ENCODE results near the gene STK10.

Gene STK10

DNA sequence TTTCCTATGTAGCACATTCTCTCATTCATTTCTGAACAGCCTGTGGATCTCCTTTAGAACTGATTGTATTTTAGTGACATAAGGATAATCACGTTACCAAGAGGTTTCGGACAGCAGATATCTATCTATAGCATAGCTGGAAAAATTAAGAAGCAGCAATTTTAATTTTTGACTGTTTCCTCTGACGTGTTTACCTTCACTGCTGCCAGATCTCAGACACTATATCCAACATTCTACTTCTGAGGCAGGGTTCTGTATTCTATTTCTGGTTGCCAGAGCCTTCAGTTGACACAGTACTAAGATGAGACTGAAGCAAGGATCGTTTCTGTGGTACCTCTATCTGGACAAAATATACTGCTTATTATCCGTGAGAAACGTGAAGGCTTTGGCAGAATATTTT lies 5.8 kb upstream of the STK10 start, which contains the start of gene EFCAB9:
Gene EFCAB9, plus strand, starts transcription at position 301 of the 400 bp plus-strand sequence. Its CDS starts 1 bp downstream, at position 302.
- TF ChIP-seq ISL1 (CRISPR knock-in tag; IDR thresholded peaks at IDR 0.05), result no peak
- no peak for TF ChIP-seq ARNTL (CRISPR knock-in tag; IDR thresholded peaks at IDR 0.05; ENCODE audit: borderline replicate concordance, low read depth)
- TF ChIP-seq OSR1 (CRISPR knock-in tag; IDR thresholded peaks at IDR 0.05), result no peak
- no peak for TF ChIP-seq ZNF70 (CRISPR knock-in tag; IDR thresholded peaks at IDR 0.05)
- TF ChIP-seq, protein P1, sequence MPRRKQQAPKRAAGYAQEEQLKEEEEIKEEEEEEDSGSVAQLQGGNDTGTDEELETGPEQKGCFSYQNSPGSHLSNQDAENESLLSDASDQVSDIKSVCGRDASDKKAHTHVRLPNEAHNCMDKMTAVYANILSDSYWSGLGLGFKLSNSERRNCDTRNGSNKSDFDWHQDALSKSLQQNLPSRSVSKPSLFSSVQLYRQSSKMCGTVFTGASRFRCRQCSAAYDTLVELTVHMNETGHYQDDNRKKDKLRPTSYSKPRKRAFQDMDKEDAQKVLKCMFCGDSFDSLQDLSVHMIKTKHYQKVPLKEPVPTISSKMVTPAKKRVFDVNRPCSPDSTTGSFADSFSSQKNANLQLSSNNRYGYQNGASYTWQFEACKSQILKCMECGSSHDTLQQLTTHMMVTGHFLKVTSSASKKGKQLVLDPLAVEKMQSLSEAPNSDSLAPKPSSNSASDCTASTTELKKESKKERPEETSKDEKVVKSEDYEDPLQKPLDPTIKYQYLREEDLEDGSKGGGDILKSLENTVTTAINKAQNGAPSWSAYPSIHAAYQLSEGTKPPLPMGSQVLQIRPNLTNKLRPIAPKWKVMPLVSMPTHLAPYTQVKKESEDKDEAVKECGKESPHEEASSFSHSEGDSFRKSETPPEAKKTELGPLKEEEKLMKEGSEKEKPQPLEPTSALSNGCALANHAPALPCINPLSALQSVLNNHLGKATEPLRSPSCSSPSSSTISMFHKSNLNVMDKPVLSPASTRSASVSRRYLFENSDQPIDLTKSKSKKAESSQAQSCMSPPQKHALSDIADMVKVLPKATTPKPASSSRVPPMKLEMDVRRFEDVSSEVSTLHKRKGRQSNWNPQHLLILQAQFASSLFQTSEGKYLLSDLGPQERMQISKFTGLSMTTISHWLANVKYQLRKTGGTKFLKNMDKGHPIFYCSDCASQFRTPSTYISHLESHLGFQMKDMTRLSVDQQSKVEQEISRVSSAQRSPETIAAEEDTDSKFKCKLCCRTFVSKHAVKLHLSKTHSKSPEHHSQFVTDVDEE (CRISPR knock-in tag; IDR thresholded peaks at IDR 0.05), result no peak
- TF ChIP-seq ZNF565 (CRISPR knock-in tag; conservative IDR thresholded peaks at IDR 0.05; ENCODE audit: low read depth), result no peak
- no peak for TF ChIP-seq ZC3H10 (CRISPR knock-in tag; IDR thresholded peaks at IDR 0.05)
- TF ChIP-seq, protein P2, sequence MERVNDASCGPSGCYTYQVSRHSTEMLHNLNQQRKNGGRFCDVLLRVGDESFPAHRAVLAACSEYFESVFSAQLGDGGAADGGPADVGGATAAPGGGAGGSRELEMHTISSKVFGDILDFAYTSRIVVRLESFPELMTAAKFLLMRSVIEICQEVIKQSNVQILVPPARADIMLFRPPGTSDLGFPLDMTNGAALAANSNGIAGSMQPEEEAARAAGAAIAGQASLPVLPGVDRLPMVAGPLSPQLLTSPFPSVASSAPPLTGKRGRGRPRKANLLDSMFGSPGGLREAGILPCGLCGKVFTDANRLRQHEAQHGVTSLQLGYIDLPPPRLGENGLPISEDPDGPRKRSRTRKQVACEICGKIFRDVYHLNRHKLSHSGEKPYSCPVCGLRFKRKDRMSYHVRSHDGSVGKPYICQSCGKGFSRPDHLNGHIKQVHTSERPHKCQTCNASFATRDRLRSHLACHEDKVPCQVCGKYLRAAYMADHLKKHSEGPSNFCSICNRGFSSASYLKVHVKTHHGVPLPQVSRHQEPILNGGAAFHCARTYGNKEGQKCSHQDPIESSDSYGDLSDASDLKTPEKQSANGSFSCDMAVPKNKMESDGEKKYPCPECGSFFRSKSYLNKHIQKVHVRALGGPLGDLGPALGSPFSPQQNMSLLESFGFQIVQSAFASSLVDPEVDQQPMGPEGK (CRISPR knock-in tag; IDR thresholded peaks at IDR 0.05; ENCODE audit: borderline replicate concordance), result no peak
- TF ChIP-seq SNAI2 (CRISPR knock-in tag; IDR thresholded peaks at IDR 0.05), result no peak
- TF ChIP-seq BACH2 (CRISPR knock-in tag; IDR thresholded peaks at IDR 0.05; ENCODE audit: borderline replicate concordance), result no peak
- no peak for ATAC-seq

DNA sequence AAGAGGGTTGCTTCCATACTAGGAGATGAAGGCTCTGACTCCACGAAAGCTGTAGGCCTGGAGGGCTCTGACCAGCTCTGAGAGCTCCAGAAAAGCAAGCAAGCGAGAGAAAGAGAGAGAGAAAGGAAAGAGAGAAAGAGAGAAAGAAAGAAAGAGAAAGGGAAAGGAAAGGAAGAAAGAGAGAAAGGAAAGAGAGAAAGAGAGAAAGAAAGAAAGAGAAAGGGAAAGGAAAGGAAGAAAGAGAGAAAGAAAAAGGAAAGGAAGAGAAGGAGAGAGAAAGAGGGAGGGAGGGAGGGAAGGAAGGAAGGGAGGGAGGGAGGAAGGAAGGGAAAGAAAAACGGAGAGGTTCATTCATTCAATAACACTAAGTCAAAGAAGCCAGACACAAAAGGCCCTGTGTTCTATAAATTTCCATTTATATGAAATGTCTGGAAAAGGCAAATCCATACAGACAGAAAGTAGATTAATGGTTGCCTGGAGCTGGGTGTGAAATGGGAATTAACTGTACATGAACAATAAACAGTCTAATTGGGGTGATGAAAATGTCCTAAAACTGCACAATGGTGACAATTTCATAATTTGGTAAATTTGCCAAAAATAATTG lies 1.8 kb upstream of the STK10 start:
- TF ChIP-seq TOX (CRISPR knock-in tag; IDR thresholded peaks at IDR 0.05; ENCODE audit: borderline replicate concordance) (no peak), ZNF70 (CRISPR knock-in tag; IDR thresholded peaks at IDR 0.05) (no peak), RARB (CRISPR knock-in tag; IDR thresholded peaks at IDR 0.05) (no peak), SNAI2 (CRISPR knock-in tag; IDR thresholded peaks at IDR 0.05) (no peak), ZFP3 (CRISPR knock-in tag; IDR thresholded peaks at IDR 0.05) (no peak), CSDC2 (CRISPR knock-in tag; IDR thresholded peaks at IDR 0.05) (no peak), ESRRG (CRISPR knock-in tag; IDR thresholded peaks at IDR 0.05) (no peak), GLIS3 (CRISPR knock-in tag; IDR thresholded peaks at IDR 0.05) (no peak), OSR1 (CRISPR knock-in tag; IDR thresholded peaks at IDR 0.05) (no peak), ZFP30 (CRISPR knock-in tag; IDR thresholded peaks at IDR 0.05) (no peak), BACH2 (CRISPR knock-in tag; IDR thresholded peaks at IDR 0.05; ENCODE audit: borderline replicate concordance) (no peak), ZNF8 (CRISPR knock-in tag; IDR thresholded peaks at IDR 0.05) (no peak), ZC3H10 (CRISPR knock-in tag; IDR thresholded peaks at IDR 0.05) (no peak), ZNF565 (CRISPR knock-in tag; conservative IDR thresholded peaks at IDR 0.05; ENCODE audit: low read depth) (no peak), ARNTL (CRISPR knock-in tag; IDR thresholded peaks at IDR 0.05; ENCODE audit: borderline replicate concordance, low read depth) (no peak)
- TF ChIP-seq, protein P3, sequence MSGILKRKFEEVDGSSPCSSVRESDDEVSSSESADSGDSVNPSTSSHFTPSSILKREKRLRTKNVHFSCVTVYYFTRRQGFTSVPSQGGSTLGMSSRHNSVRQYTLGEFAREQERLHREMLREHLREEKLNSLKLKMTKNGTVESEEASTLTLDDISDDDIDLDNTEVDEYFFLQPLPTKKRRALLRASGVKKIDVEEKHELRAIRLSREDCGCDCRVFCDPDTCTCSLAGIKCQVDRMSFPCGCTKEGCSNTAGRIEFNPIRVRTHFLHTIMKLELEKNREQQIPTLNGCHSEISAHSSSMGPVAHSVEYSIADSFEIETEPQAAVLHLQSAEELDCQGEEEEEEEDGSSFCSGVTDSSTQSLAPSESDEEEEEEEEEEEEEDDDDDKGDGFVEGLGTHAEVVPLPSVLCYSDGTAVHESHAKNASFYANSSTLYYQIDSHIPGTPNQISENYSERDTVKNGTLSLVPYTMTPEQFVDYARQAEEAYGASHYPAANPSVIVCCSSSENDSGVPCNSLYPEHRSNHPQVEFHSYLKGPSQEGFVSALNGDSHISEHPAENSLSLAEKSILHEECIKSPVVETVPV (CRISPR knock-in tag; IDR thresholded peaks at IDR 0.05), result no peak
- TF ChIP-seq, protein P1 (CRISPR knock-in tag; IDR thresholded peaks at IDR 0.05), result no peak
- TF ChIP-seq, protein P2 (CRISPR knock-in tag; IDR thresholded peaks at IDR 0.05; ENCODE audit: borderline replicate concordance), result no peak
- TF ChIP-seq, protein P4, sequence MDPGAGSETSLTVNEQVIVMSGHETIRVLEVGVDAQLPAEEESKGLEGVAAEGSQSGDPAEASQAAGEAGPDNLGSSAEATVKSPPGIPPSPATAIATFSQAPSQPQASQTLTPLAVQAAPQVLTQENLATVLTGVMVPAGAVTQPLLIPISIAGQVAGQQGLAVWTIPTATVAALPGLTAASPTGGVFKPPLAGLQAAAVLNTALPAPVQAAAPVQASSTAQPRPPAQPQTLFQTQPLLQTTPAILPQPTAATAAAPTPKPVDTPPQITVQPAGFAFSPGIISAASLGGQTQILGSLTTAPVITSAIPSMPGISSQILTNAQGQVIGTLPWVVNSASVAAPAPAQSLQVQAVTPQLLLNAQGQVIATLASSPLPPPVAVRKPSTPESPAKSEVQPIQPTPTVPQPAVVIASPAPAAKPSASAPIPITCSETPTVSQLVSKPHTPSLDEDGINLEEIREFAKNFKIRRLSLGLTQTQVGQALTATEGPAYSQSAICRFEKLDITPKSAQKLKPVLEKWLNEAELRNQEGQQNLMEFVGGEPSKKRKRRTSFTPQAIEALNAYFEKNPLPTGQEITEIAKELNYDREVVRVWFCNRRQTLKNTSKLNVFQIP (CRISPR knock-in tag; IDR thresholded peaks at IDR 0.05; ENCODE audit: borderline replicate concordance, low read depth), result no peak
- ATAC-seq, result no peak
